Neural progenitor cell (in vitro differentiated cells): ENCODE measurements around the gene MBNL2.

Experiments
- CTCF ChIP-seq: fragments of 200-600 bp; sonication (generic); IDR thresholded peaks from 2 replicates; pipeline ENCODE4 v1.5.1; 2017; ENCODE audit warnings: antibody characterized with exemption, mild to moderate bottlenecking
- EZH2 ChIP-seq: fragments of 200-600 bp; sonication (generic); IDR thresholded peaks from 2 replicates; pipeline ENCODE4 v1.6.1; 2017; ENCODE audit warnings: antibody characterized with exemption, mild to moderate bottlenecking, moderate library complexity
- EZH2phosphoT487 ChIP-seq: fragments of 200-600 bp; sonication (generic); IDR thresholded peaks from 2 replicates; pipeline ENCODE4 v1.6.1; 2017; ENCODE audit warnings: antibody characterized with exemption

- TF ChIP-seq CTCF (no peak), EZH2 (no peak), EZH2phosphoT487 (no peak)
These were observed 100.7 kb downstream of the MBNL2 start for GRCh38 chr13:97322740-97323342.
